ENCODE results near the gene CHST2.

DNA sequence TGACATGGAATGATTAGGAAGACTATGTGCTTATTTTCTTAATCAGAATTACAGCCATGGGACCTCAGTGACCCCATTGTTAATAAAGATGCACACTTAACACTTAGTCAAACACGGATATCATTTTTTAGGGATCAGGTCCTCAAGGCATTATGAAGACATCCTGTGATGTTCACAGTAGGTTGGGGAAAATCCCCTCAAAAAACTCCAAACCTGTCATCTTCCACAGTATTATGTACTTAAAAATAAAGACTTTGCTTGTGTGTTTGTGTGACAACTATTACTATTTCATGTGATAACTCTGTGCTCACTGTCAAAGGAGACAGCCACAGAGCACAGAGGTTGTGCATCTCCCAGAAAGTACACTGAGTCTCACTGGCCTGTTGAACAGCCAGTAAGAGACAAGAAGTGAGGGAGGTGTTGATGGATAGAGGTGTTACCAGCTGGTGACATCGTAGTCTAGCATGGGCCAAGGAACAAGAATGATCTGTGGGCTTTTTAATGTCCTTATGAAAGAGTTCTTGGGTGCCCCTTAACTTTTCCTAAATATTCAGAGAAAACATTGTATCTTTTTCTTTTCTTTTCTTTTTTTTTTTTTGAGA is 18.0 kb downstream of the CHST2 start:
- TF ChIP-seq, protein P1, sequence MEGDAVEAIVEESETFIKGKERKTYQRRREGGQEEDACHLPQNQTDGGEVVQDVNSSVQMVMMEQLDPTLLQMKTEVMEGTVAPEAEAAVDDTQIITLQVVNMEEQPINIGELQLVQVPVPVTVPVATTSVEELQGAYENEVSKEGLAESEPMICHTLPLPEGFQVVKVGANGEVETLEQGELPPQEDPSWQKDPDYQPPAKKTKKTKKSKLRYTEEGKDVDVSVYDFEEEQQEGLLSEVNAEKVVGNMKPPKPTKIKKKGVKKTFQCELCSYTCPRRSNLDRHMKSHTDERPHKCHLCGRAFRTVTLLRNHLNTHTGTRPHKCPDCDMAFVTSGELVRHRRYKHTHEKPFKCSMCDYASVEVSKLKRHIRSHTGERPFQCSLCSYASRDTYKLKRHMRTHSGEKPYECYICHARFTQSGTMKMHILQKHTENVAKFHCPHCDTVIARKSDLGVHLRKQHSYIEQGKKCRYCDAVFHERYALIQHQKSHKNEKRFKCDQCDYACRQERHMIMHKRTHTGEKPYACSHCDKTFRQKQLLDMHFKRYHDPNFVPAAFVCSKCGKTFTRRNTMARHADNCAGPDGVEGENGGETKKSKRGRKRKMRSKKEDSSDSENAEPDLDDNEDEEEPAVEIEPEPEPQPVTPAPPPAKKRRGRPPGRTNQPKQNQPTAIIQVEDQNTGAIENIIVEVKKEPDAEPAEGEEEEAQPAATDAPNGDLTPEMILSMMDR (IDR thresholded peaks at IDR 0.05; ENCODE audit: borderline replicate concordance, extremely low read depth, low read length, poor library complexity, severe bottlenecking), result no peak
- no peak for TF ChIP-seq EZH2 (IDR thresholded peaks at IDR 0.05; ENCODE audit: borderline replicate concordance, low read depth, low read length, severe bottlenecking)

Data from DND-41 (cell line).